Activated CD4-positive, alpha-beta T cell treated with anti-CD3 and anti-CD28 coated beads, Interleukin-2, amount 10 ng/mL, durations not matched to agents 24 days and 14 days (primary cell): Measurements from ENCODE around the gene C1orf141. TPM values are rescaled to one million over a fixed set of nuclear protein-coding genes. Genes with fewer than 3 reads are reported as not detected.

Source experiments
- DNase-seq: peaks from one replicate; pipeline ENCODE4 v3.0.0; 2022
- H3K27ac Mint-ChIP-seq: one replicate; pipeline ENCODE4 v1.8.0; 2022; ENCODE audit warnings: mild to moderate bottlenecking, mixed read lengths
- H3K27me3 Mint-ChIP-seq: one replicate; pipeline ENCODE4 v1.8.0; 2022; ENCODE audit warnings: mixed read lengths
- H3K36me3 Mint-ChIP-seq: one replicate; pipeline ENCODE4 v1.8.0; 2022; ENCODE audit warnings: low read depth, mild to moderate bottlenecking, mixed read lengths
- H3K4me1 Mint-ChIP-seq: one replicate; pipeline ENCODE4 v1.8.0; 2021; ENCODE audit warnings: mixed read lengths
- H3K4me3 Mint-ChIP-seq: one replicate; pipeline ENCODE4 v1.8.0; 2022; ENCODE audit warnings: mild to moderate bottlenecking, moderate library complexity, mixed read lengths
- H3K9me3 Mint-ChIP-seq: one replicate; pipeline ENCODE4 v1.8.0; 2021; ENCODE audit warnings: mixed read lengths
- intact Hi-C: fragments of 100-400 bp; cut with micrococcal nuclease; formaldehyde crosslinking; loops from one replicate; pipeline ENCODE4 v1.15.1; 2023
- total RNA-seq: library from RNA; stranded (reverse); gene quantifications from 2 replicates; pipeline ENCODE4 v1.2.3, GENCODE V29; 2022

The C1orf141 gene
- total RNA-seq: not detected in 2 replicates

GRCh38 chr1:67134695-67135094 is at the start of gene C1orf141:
Gene C1orf141 (minus strand): TSS chr1:67134970. CDS start chr1:67127240, 7,730 bp downstream.
- peak within 1 kb of the TSS; percentile 80 for H3K4me3 Mint-ChIP-seq
- no peaks in the 10 kb centered on the region for H3K36me3 Mint-ChIP-seq
- DNase-seq: peak; percentile 65
- peak within 1 kb of the TSS; percentile 14 for H3K27ac Mint-ChIP-seq
- peaks cover 4% of the 10 kb centered on the region for H3K27me3 Mint-ChIP-seq
- peaks cover 9% of the 10 kb centered on the region for H3K4me1 Mint-ChIP-seq
- intact Hi-C loops: no loop called here
- no peaks in the 10 kb centered on the region for H3K9me3 Mint-ChIP-seq

- intact Hi-C loops: loop anchor here (1.0 to 10.0 kb wide), 4 partner anchors 15 to 891 kb away; partner anchors contain the start of gene GADD45A
- Mint-ChIP-seq H3K4me3 (peak overlapping the region; percentile 41), H3K36me3 (peaks cover 21% of the 10 kb centered on the region), H3K27me3 (no peaks in the 10 kb centered on the region), H3K9me3 (peaks cover 28% of the 10 kb centered on the region), H3K27ac (peak overlapping the region; percentile 95), H3K4me1 (peaks cover 47% of the 10 kb centered on the region)
- no peak for DNase-seq
These were observed 40.8 kb upstream of the C1orf141 start for GRCh38 chr1:67175530-67176087.

GRCh38 chr1:67174716-67175284 is 40.0 kb upstream of the C1orf141 start:
- Mint-ChIP-seq H3K4me3 (peak overlapping the region; percentile 42), H3K4me1 (peaks cover 48% of the 10 kb centered on the region), H3K27me3 (no peaks in the 10 kb centered on the region), H3K9me3 (peaks cover 26% of the 10 kb centered on the region), H3K27ac (peak overlapping the region; percentile 95), H3K36me3 (peaks cover 19% of the 10 kb centered on the region)
- intact Hi-C loops: loop anchor here (1.0 to 10.0 kb wide), 5 partner anchors 16 to 890 kb away; partner anchors contain the start of gene GADD45A
- DNase-seq: no peak

- Mint-ChIP-seq H3K27me3 (no peaks in the 10 kb centered on the region), H3K4me3 (no peak overlapping the region), H3K4me1 (peaks cover 47% of the 10 kb centered on the region), H3K36me3 (peaks cover 18% of the 10 kb centered on the region), H3K9me3 (peaks cover 18% of the 10 kb centered on the region), H3K27ac (no peak overlapping the region)
- DNase-seq: no peak
- intact Hi-C loops: loop anchor here (2.0 to 10.0 kb wide), 3 partner anchors 242 to 889 kb away; partner anchors contain the start of gene GADD45A
These were observed 39.2 kb upstream of the C1orf141 start for GRCh38 chr1:67173988-67174387.

- Mint-ChIP-seq H3K36me3 (peaks cover 14% of the 10 kb centered on the region), H3K27ac (peak overlapping the region; percentile 97), H3K4me1 (peaks cover 51% of the 10 kb centered on the region)
These were observed 37.2 kb upstream of the C1orf141 start for GRCh38 chr1:67171978-67172377.

GRCh38 chr1:67171574-67171955 is 36.8 kb upstream of the C1orf141 start:
- DNase-seq: peak; percentile 71
- H3K27me3 Mint-ChIP-seq: no peaks in the 10 kb centered on the region
- H3K4me3 Mint-ChIP-seq: peak overlapping the region; percentile 75
- intact Hi-C loops: loop anchor here (5.0 to 10.0 kb wide), 2 partner anchors 239 to 887 kb away; no protein-coding TSS in a partner anchor
- H3K27ac Mint-ChIP-seq: peak overlapping the region; percentile 97
- peaks cover 51% of the 10 kb centered on the region for H3K4me1 Mint-ChIP-seq
- peaks cover 13% of the 10 kb centered on the region for H3K36me3 Mint-ChIP-seq
- H3K9me3 Mint-ChIP-seq: peaks cover 15% of the 10 kb centered on the region

More at GRCh38 chr1:67171978-67172377, 37.2 kb upstream of the C1orf141 start:
- intact Hi-C loops: loop anchor here (1.0 to 10.0 kb wide), 8 partner anchors 9 to 887 kb away; no protein-coding TSS in a partner anchor
- peak overlapping the region; percentile 75 for H3K4me3 Mint-ChIP-seq
- no peaks in the 10 kb centered on the region for H3K27me3 Mint-ChIP-seq
- peak; percentile 71 for DNase-seq
- H3K9me3 Mint-ChIP-seq: peaks cover 15% of the 10 kb centered on the region

DNA sequence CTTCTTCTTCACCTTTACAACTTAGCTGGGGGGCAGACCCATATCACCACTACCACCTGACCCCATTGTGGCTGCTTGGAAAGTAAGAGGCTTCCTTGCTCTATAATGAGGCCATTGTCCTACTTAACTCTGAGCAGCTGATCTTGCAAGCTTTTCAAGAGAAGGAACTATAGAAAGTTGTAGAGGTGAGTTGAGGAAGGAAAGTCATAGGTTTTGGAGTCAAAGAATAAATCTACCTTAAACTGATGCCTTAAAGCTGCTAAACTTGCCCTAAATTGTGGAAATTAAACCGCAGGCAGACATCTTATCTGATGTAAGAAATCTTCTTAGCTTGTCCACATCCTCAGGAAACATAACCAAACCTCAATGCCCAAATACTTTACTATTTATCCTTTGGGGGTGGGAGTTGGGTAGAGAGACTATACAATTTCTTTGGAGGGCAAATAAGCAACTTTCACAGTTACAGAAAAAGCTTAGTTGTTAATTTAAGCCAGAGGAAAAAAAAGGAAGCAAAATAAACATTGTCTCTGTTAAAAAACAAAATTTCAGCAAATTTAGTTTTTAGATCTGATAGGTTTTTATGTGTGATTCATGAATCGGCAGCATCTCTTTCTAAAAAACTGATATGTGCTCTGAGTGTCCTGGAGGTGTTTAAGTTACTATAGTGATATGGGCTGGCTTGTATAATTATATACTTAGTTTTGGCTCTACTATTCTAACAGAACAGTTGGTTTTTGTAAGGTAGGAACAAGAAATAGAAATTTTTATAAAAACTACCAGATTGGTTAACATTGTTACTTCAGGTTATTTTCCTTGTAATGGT is 36.2 kb upstream of the C1orf141 start:
- H3K4me3 Mint-ChIP-seq: peak overlapping the region; percentile 75
- peak overlapping the region; percentile 97 for H3K27ac Mint-ChIP-seq
- peaks cover 10% of the 10 kb centered on the region for H3K36me3 Mint-ChIP-seq
- no peaks in the 10 kb centered on the region for H3K27me3 Mint-ChIP-seq
- intact Hi-C loops: loop anchor here (5.0 to 10.0 kb wide), 2 partner anchors 239 to 886 kb away; no protein-coding TSS in a partner anchor
- H3K4me1 Mint-ChIP-seq: peaks cover 52% of the 10 kb centered on the region
- DNase-seq: peak; percentile 79
- H3K9me3 Mint-ChIP-seq: peaks cover 12% of the 10 kb centered on the region

- Mint-ChIP-seq H3K4me3 (no peak overlapping the region), H3K4me1 (peaks cover 47% of the 10 kb centered on the region), H3K27me3 (no peaks in the 10 kb centered on the region), H3K9me3 (peaks cover 6% of the 10 kb centered on the region), H3K36me3 (peaks cover 7% of the 10 kb centered on the region), H3K27ac (no peak overlapping the region)
- no peak for DNase-seq
- intact Hi-C loops: loop anchor here (5.0 to 10.0 kb wide), 3 partner anchors 238 to 1355 kb away; no protein-coding TSS in a partner anchor
These were observed 35.2 kb upstream of the C1orf141 start for GRCh38 chr1:67169932-67170331.

- no peak overlapping the region for H3K27ac Mint-ChIP-seq
- no peak for DNase-seq
- H3K4me3 Mint-ChIP-seq: no peak overlapping the region
- H3K9me3 Mint-ChIP-seq: peaks cover 6% of the 10 kb centered on the region
- intact Hi-C loops: loop anchor here (10.0 kb wide), 1 partner anchor 1355 kb away; no protein-coding TSS in a partner anchor
- H3K36me3 Mint-ChIP-seq: peaks cover 8% of the 10 kb centered on the region
- H3K4me1 Mint-ChIP-seq: peaks cover 46% of the 10 kb centered on the region
- H3K27me3 Mint-ChIP-seq: no peaks in the 10 kb centered on the region
These were observed 34.7 kb upstream of the C1orf141 start for GRCh38 chr1:67169496-67169895.

- Mint-ChIP-seq H3K4me1 (peaks cover 43% of the 10 kb centered on the region), H3K27me3 (no peaks in the 10 kb centered on the region), H3K27ac (peak within 1 kb of the TSS; percentile 80), H3K36me3 (peaks cover 6% of the 10 kb centered on the region), H3K4me3 (peak within 1 kb of the TSS; percentile 68), H3K9me3 (peaks cover 7% of the 10 kb centered on the region)
- peak; percentile 83 for DNase-seq
- intact Hi-C loops: loop anchor here (1.0 to 10.0 kb wide), 4 partner anchors 15 to 1351 kb away; partner anchors contain the start of gene SERBP1
These were observed 31.4 kb upstream of the C1orf141 start, which contains the start of gene IL23R for GRCh38 chr1:67166196-67166595. Gene IL23R (plus strand): TSS chr1:67166454. CDS start chr1:67168121, 1,667 bp downstream.

DNA sequence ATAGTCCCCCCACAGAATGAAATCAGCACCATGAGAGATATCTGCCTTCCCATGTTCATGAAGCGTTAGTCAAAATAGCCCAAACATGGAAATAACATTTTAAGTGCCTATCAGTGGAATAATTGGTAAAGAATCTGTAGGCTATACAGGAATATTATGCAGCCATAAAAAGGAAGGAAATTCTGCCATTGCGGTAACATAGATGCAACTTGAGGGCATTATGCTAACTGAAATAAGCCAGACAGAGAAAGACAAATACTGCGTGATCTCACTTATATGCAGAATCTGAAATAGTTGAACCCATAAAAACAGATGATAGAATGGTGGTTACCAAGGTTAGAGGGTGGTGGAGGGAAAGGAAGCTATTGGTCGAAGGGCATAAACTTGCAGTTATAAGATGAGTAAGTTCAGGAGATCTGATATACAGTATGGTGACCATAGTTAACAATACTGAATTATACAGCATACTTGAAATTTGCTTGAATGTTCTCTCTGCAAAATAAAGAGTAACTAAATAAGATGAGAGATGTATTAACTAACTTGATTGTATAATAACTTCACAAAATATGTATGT is 30.8 kb upstream of the C1orf141 start:
- Mint-ChIP-seq H3K4me3 (peak overlapping the region; percentile 29), H3K27me3 (no peaks in the 10 kb centered on the region), H3K27ac (peak overlapping the region; percentile 61), H3K9me3 (peaks cover 7% of the 10 kb centered on the region), H3K4me1 (peaks cover 36% of the 10 kb centered on the region), H3K36me3 (peaks cover 6% of the 10 kb centered on the region)
- intact Hi-C loops: loop anchor here (1.0 to 10.0 kb wide), 4 partner anchors 15 to 1351 kb away; partner anchors contain the start of gene SERBP1
- DNase-seq: no peak

- intact Hi-C loops: loop anchor here (1.0 to 10.0 kb wide), 4 partner anchors 9 to 1348 kb away; no protein-coding TSS in a partner anchor
- peaks cover 39% of the 10 kb centered on the region for H3K4me1 Mint-ChIP-seq
- no peaks in the 10 kb centered on the region for H3K27me3 Mint-ChIP-seq
- H3K9me3 Mint-ChIP-seq: peaks cover 7% of the 10 kb centered on the region
- peak; percentile 83 for DNase-seq
- peak overlapping the region; percentile 89 for H3K27ac Mint-ChIP-seq
- H3K36me3 Mint-ChIP-seq: peaks cover 6% of the 10 kb centered on the region
- H3K4me3 Mint-ChIP-seq: peak overlapping the region; percentile 39
These were observed 28.2 kb upstream of the C1orf141 start for GRCh38 chr1:67162954-67163353.

DNA sequence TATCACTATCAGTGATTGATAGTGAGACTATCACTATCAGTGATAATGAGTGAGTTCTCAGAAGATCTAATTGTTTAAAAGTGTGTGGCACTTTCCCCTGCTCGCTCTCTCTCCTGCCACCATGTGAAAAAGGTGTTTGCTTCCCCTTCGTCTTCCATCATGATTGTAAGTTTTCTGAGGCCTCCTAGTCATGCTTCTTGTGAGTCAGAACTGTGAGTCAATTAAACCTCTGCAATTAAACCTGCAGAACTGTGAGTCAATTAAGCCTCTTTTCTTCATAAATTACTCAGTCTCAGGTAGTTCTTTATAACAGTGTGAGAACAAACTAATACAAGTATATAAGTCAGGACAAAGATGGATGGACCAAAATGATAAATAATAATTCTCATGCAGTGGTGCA is 24.5 kb upstream of the C1orf141 start:
- Mint-ChIP-seq H3K4me3 (no peak overlapping the region), H3K9me3 (no peaks in the 10 kb centered on the region), H3K27me3 (no peaks in the 10 kb centered on the region), H3K27ac (peak overlapping the region; percentile 84), H3K36me3 (peaks cover 2% of the 10 kb centered on the region), H3K4me1 (peaks cover 26% of the 10 kb centered on the region)
- DNase-seq: no peak
- intact Hi-C loops: loop anchor here (1.0 to 2.0 kb wide), 4 partner anchors 13 to 174 kb away; no protein-coding TSS in a partner anchor
